CD4-positive, alpha-beta T cell treated with Interleukin-6 at 100 ng/mL for 8 hours (primary cell): ENCODE measurements around the gene STXBP1.

ENCODE experiments used
- DNase-seq: peaks from one replicate; pipeline ENCODE4 v3.0.0-alpha.2; 2020; ENCODE audit warnings: mixed read lengths, low spot score

The STXBP1 gene

DNA sequence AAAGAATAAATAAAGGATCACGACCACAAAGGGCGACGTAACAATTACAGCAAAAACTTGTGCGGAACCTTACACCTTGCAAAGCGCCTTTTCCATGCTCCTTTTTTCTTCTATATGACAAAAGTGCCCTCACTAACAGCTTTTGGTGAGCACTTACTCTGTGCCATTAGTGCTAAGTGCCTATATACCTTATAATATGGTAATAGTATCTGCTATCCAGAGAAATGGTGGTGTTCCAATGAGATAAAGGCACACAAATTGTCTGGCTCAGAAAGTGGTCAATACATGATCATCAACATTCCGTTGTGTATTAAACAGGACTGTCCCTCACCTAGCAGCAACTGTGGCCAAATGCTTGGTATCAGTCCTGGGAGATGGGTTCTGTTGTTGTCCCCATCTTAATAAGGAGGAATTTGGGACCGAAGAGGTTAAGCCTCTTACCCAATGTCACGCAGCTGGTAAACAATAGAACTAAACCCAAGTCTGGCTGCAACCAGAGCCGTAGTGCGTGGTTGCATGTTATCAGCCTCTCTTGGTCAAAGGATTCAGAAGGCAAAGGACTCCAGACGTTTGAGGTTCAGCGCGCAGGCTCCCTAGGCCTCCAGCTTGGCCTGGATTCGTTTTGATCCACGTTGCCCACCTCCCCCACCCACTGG lies 123.6 kb downstream of the STXBP1 start:
- no peak for DNase-seq

DNA sequence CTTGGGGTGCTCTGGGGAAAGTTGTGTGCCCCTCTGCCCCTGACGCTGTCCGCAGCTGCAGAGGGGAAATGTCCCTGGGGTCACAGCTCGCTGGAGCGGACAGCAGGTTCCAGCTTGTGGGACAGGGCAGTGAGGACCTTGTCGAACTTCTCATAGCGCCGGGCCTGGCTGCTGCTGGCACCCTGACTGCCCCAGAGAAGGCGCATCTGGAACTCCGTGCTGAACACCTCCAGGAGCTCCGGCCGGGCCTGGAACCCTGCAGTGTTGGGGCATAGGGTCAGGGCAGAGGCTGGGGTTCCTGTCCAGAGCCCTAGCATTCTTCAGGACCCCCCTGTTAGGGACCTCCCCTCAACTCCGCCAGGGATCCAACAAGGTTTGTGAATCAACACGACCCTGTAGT lies 126.6 kb downstream of the STXBP1 start:
- DNase-seq, result no peak

DNA sequence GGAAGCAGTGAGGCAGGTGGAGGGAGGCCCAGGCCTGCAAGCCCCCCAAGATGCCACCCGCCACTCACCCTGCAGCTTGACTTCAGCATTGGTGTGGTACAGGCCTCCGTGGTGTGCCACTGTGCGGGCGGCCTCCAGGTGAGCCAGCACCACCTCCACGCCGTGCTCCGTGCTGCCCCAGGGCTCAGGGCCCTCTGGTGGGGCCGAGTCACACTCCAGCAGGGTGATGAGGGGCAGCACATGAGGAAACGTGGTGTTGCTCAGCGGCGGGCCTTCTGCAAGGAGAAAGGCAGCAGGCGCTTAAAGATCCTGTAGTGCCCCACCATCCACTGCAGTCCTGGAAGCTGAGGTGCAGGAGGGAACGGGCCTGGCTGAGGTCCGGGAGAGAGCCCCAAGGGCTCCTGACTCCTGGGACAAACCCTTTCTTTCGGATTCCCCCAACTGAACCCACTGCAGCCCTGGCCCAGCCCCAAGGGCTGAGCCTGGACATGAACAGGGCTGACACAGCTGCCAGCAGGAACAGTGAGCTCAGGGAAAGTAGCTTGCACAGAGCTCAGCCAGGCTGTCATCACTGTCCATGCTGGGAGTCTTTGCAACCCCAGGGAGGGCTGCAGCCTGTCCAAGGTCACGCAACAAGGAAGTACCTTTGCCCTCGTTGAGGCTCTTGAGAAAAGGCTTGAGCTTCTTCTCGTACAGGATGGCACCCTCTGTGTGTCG lies 127.7 kb downstream of the STXBP1 start:
- no peak for DNase-seq

DNA sequence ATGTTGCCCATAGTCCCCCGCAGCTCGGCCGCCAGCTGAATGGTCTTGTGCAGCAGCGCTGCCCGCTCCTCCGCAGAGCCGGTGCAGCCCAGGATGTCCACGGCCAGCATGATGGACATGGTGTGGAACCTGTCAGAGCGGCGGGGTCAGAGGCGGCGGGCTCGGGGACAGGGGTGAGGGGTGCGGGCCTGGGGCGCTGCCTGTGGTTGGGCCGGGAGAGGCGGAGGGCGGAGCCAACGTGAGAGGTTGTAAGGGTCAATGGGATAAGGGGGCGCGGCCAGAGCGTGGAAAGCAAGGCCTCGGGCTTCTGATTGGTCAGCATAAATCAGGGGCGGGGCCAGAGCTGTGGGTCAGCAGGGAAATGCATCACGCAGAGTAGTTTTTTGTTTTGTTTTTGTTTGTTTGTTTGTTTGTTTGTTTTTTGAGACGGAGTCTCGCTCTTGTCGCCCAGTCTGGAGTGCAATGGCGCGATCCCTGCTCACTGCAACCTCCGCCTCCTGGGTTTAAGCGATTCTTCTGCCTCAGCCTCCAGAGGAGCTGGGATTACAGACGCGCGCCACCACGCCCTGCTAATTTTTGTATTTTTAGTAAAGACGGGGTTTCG lies 129.9 kb downstream of the STXBP1 start:
- no peak for DNase-seq
